GM04503 (cell line): Measurements from ENCODE around the gene TRPM1.
A peak's percentile ranks its signal among the peaks of the same experiment; 100 is the strongest.

ENCODE experiments used
- DNase-seq: peaks from one replicate; pipeline ENCODE4 v3.0.0-alpha.2; 2012; ENCODE audit warnings: low read depth

The TRPM1 gene

GRCh38 chr15:31082771-31083369 lies 18.7 kb downstream of the TRPM1 start:
- no peak for DNase-seq

- no peak for DNase-seq
Measured at GRCh38 chr15:31081588-31082250, 19.8 kb downstream of the TRPM1 start.

DNA sequence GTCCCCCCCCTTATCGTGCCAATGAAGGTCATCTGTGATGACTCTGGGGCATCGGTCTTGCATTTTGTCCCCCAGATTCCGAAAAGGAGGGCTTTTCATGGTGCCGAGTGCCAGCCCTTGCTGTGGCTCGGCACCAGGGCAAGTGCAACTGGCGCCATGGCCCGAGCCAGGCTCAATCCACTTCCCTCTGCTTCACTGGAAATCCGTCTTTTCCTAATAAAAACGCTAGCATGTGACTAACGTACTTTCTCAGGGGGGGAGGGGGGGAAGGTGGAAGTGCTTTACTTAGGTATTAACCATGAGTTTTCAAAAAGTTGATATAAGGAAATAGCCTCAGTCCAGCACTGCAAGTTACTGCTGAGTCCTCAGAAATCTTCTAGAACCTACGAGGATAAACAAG lies 20.5 kb downstream of the TRPM1 start:
- no peak for DNase-seq

DNA sequence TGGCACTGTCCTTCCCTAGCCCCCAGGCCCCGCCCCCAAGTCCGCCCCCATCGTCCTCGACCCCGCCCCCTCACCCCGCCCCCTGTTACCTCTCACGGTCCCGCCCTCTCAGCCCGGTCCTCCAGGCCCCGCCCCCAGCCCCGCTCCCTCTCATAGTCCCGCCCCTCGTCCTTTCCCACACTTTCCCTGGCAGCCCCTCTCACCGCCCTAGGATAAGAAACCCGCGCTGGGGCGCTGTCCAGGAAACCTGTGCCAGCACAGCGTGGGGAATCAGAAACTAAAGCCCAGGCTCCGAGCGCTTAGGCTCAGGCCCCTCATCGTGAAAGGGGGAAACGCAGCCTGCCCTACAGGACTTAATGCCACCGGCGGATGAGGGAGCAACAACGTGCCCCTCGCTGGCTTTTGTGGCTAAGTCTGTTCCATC lies 20.9 kb downstream of the TRPM1 start:
- DNase-seq = no peak

DNA sequence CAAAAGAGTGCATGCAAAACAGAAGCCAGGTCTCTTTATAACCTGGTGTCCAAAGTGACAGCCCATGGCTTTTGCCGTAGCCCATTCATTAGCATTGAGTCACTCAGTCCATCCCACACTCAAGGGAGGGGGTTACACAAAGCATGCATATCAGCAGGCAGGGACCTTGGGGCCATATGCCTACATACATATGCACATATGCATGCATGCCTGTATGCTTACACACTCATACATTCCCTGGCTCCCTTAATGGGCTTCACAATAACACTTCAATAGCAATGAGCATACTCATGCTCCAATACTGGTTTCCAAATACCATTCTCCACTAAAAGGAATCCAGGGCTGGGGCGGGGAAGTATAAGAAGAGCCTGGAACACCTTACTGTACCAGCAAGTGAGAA lies 22.0 kb downstream of the TRPM1 start:
- DNase-seq = no peak

- DNase-seq = no peak
Measured at GRCh38 chr15:31078471-31078870, 23.1 kb downstream of the TRPM1 start.

GRCh38 chr15:31077941-31078340 lies 23.6 kb downstream of the TRPM1 start:
- DNase-seq = no peak

- no peak for DNase-seq
Measured at GRCh38 chr15:31077181-31077580, 24.3 kb downstream of the TRPM1 start.

- no peak for DNase-seq
Measured at GRCh38 chr15:31074321-31074720, 27.2 kb downstream of the TRPM1 start.

DNA sequence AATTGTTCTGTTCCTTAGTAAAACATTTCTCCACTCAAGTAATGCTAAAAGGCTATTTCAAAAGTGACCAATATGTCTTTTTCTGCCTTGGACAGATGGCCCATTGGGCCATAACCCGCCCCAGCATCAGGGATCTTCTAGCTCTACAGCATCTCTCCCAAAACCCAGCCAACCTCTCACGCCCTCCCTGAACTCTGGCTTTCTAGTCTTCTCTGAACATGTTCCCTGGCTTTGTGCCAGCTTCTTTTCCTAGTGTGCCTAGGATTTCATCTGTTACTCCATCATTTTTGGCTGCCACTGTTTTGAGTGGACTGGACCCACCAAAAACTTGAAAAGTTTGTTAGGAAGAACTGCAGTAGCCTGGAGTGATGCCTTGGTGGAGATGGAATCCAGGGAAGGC lies 30.7 kb downstream of the TRPM1 start:
- DNase-seq = no peak

- no peak for DNase-seq
Measured at GRCh38 chr15:31069360-31070000, 32.0 kb downstream of the TRPM1 start.

DNA sequence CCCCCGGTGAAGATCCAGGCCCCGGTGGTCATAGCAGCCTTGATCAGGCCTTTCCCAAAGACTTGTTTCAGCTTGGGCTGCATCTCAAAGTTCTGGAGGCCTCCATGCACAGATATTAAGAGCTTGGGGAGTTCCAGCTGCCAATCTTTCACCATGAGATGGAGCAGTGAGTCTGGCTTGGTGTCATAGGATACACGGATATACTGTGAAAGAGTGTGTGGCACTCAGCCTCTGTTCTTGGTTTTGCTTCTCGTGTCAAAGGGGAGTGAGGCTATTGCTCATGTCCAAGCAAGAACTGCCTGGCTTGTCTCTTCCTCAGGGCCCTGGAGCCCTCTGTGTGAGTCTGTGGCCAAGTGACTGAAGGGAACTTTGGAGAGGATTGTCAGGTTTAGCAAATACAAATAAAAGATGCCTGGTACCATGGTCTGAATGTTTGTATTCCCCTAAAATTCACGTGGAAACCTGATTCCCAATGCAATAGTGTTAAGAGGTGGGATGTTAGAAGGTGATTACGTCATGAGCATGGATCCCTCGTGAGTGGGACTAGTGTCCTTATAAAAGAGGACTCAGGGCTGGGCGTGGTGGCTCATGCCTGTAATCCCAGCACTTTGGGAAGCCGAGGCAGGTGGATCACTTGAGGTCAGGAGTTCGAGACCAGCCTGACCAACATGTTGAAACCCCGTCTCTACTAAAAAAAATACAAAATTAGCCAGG lies 33.5 kb downstream of the TRPM1 start:
- DNase-seq = no peak

- no peak for DNase-seq
Measured at GRCh38 chr15:31065824-31066223, 35.7 kb downstream of the TRPM1 start.

- DNase-seq = no peak
Measured at GRCh38 chr15:31062911-31063310, 38.6 kb downstream of the TRPM1 start.

GRCh38 chr15:31062310-31062847 lies 39.1 kb downstream of the TRPM1 start:
- DNase-seq = peak; percentile 77

DNA sequence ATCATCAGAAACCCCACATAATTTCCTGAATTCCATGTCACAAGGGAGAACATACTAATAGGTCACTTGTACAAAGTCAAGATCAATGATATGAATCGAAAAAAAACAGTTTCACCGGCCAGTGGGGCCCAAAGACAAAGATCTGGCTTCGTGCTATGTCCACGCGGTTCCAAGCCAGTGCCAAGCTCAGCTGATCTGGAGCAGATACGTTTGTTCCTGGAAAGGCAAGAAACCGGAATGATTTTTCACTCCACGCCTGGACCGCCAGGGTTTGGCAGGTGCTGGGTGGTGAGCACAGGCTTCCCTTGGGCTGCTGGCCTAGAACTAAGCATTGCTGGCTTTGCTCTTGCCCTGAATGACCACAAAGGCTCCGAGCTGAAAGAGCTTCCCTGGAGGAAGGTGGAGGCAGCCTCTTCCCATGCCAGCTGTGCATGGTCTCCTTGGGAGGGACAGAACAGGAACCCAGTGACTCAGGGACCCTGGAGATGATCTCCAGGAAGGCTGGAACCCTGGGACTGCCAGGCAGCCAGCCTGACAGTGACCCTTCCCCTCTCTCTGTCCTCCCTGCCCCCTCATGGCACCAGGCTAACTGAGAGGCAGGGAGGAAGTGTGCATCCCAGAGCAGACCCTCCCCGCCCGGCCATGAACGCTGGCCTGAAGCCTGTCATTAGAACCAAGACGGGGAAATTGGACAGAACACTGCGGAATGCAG lies 40.9 kb downstream of the TRPM1 start:
- DNase-seq = no peak

DNA sequence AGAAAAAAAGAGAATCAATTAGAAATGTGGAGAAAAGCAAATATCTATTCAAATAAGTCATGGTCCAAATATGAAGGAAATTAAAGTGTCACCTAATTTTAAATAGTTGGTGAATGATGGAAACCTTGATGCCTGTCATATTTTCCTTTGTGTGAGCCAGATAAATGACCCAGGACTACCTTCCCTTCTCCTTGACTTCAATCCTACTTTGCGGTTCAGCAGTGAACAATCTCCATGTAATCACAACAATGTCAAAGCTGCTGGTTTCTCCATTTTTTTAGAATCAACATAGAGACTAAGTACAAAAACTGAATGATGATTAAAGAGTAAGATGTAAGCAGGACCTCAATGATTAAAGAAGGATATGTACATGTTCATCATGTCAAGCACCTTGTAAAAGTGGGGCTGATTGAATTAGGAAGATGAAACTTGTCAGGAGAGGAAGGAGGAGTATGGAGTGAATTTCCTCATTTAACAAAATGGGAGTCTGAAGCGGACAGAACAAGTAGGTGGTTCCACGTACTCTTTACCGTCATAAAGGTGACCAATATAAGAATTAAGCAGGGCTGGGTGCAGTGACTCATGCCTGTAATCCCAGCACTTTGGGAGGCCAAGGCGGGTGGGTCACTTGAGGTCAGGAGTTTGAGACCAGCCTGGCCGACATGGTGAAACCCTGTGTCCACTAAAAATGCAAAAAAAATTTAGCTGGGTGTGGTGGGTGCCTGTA lies 43.1 kb downstream of the TRPM1 start:
- no peak for DNase-seq

DNA sequence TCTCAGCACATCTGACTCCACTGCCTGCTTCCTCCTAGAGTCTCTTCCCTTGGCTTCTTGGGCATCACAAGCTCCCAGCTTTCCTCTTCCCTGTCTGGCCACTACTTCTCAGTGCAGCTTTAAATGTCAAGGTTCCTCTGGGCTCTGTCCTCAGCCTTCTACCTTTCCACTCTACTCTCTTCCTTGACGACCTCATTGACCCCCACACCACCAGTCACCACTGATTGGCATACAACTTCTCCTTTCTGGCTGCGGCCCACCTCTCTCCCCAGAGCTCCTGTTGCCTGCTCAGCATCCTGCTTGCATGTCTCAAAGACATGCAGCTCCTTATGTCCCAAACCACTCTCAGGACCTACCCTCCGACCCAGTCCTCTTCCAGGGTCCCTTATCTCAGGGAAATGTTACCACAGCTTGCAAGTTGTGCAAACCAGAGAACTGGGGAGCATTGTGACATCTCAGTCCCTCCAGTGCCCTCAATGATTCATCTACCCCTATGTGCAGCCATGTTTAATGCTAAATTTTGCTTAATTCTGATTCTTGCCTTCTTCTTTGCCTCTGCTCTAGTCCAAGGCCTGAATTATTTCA lies 49.9 kb downstream of the TRPM1 start:
- DNase-seq = no peak

- no peak for DNase-seq
Measured at GRCh38 chr15:31050953-31051352, 50.6 kb downstream of the TRPM1 start.

GRCh38 chr15:31049682-31050615 lies 51.6 kb downstream of the TRPM1 start:
- DNase-seq = no peak
